GM23338 (cell line): Measurements from ENCODE around the gene CRTC3.

Experiments used
- CREB1 ChIP-seq: fragments of 250-450 bp; sonication (Bioruptor Pico); IDR thresholded peaks from 2 replicates; pipeline ENCODE4 v1.5.0; 2020; ENCODE audit warnings: low read depth, mild to moderate bottlenecking, moderate library complexity
- CTCF ChIP-seq, 2 experiments: fragments of 200-600 bp in 1 of 2; sonication (generic) in 1 of 2; conservative IDR thresholded peaks; 2 replicates each; pipeline versions ENCODE4 v1.5.1 to v1.6.1; 2016 to 2017; ENCODE audit warnings: antibody characterized with exemption in 2 of 2, low read depth in 2 of 2, mild to moderate bottlenecking in 2 of 2, moderate library complexity in 1 of 2
- EZH2 ChIP-seq: fragments of 200-600 bp; sonication (generic); IDR thresholded peaks from one replicate; pipeline ENCODE4 v1.8.0; 2017; ENCODE audit warnings: antibody characterized with exemption, mild to moderate bottlenecking, low read depth; ENCODE audit not compliant: unreplicated experiment
- JUNB ChIP-seq: IDR thresholded peaks from one replicate; pipeline ENCODE4 v1.6.1; 2016; ENCODE audit warnings: antibody characterized with exemption; ENCODE audit not compliant: unreplicated experiment
- POLR2AphosphoS5 ChIP-seq: IDR thresholded peaks from 2 replicates; pipeline ENCODE4 v1.6.1; 2016; ENCODE audit warnings: antibody characterized with exemption, low read depth

- no peak for TF ChIP-seq CTCF (conservative IDR thresholded peaks at IDR 0.05; ENCODE audit: low read depth in 2 of 2)
- no peak for TF ChIP-seq JUNB
- TF ChIP-seq EZH2: no peak
- no peak for TF ChIP-seq POLR2AphosphoS5
- TF ChIP-seq CREB1: no peak
Measured at GRCh38 chr15:90483637-90484036, 46.1 kb upstream of the CRTC3 start.
